ENCODE measurements around the gene IRAK3. TPM values are rescaled to one million over a fixed set of nuclear protein-coding genes. Genes with fewer than 3 reads are reported as not detected.
A peak's percentile ranks its signal among the peaks of the same experiment; 100 is the strongest.
"Not testable (repeated sequence)": the region's sequence is repeated elsewhere in the genome, so short reads cannot be mapped to it uniquely, and the experiment has no call there.

The IRAK3 gene
- total RNA-seq, 1 experiment from 2014 or later = 57.3 TPM

DNA sequence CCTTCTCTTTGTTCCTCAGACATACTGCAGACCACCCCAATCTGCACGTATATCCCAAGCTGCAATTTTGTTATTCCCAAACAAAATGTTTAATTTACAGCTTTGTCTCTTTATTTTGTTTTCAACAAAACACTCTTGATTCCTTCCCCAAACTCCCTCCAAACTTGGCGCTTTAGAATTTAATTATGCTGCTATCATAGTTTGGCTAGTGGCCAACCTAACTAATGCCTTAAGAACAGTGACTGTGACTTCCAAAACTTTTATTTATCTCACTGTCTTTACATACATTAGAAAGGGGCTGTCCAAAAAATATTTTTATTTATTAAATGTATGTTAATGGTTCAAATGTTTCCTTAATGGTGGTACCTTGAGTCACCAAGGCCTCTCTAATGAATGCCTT lies 26.3 kb upstream of the IRAK3 start:
- Histone ChIP-seq H3K4me3 (no peak overlapping the region), H3K27me3 (no peaks in the 10 kb centered on the region), H3K4me1 (no peaks in the 10 kb centered on the region), H3K9me3 (replicated peaks) (peaks cover 10% of the 10 kb centered on the region), H3K36me3 (peaks cover 20% of the 10 kb centered on the region), H3K27ac (no peak overlapping the region)
- no peak for DNase-seq

GRCh38 chr12:66163289-66163688 lies 25.7 kb upstream of the IRAK3 start:
- no peak overlapping the region for H3K4me3 ChIP-seq
- H3K36me3 ChIP-seq = peaks cover 20% of the 10 kb centered on the region
- H3K9me3 ChIP-seq (replicated peaks) = peaks cover 10% of the 10 kb centered on the region

GRCh38 chr12:66164349-66164821 lies 24.6 kb upstream of the IRAK3 start:
- Histone ChIP-seq H3K4me3 (no peak overlapping the region), H3K27me3 (no peaks in the 10 kb centered on the region), H3K27ac (no peak overlapping the region), H3K9me3 (replicated peaks) (peaks cover 10% of the 10 kb centered on the region), H3K4me1 (peaks cover 5% of the 10 kb centered on the region; the same call in 1 of the 2 replicates), H3K36me3 (peaks cover 20% of the 10 kb centered on the region)
- DNase-seq = no peak

More at GRCh38 chr12:66163289-66163688, 25.7 kb upstream of the IRAK3 start:
- H3K4me1 ChIP-seq = peaks cover 2% of the 10 kb centered on the region; the same call in 1 of the 2 replicates
- H3K27me3 ChIP-seq = no peaks in the 10 kb centered on the region
- DNase-seq = no peak
- H3K27ac ChIP-seq = no peak overlapping the region

- Histone ChIP-seq H3K4me3 (no peak overlapping the region), H3K9me3 (replicated peaks) (peaks cover 10% of the 10 kb centered on the region), H3K27ac (no peak overlapping the region), H3K4me1 (peaks cover 5% of the 10 kb centered on the region; the same call in 1 of the 2 replicates), H3K36me3 (peaks cover 17% of the 10 kb centered on the region), H3K27me3 (no peaks in the 10 kb centered on the region)
- DNase-seq = no peak
Measured at GRCh38 chr12:66165141-66165540, 23.9 kb upstream of the IRAK3 start.

DNA sequence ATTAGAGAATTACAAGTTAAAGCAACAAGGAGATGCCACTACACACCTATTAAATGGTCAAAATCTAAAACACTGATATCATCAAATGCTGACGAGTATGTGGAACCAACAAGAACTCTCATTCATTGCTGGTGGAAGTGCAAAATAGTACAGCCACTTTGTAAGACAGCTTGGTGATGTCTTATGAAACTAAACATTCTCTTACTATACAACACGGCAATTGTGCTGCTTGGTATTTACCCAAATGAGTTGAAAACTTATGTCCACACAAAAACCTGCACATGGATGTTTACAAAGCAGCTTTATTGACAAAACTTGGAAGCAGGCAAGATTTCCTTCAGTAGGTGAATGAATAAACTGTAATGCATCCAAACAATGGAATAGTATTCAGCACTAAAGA lies 22.5 kb upstream of the IRAK3 start:
- no peak overlapping the region for H3K27ac ChIP-seq
- peaks cover 7% of the 10 kb centered on the region for H3K9me3 ChIP-seq (replicated peaks)
- H3K36me3 ChIP-seq = peaks cover 17% of the 10 kb centered on the region
- peaks cover 11% of the 10 kb centered on the region for H3K4me1 ChIP-seq
- no peaks in the 10 kb centered on the region for H3K27me3 ChIP-seq
- no peak for DNase-seq
- H3K4me3 ChIP-seq = no peak overlapping the region

DNA sequence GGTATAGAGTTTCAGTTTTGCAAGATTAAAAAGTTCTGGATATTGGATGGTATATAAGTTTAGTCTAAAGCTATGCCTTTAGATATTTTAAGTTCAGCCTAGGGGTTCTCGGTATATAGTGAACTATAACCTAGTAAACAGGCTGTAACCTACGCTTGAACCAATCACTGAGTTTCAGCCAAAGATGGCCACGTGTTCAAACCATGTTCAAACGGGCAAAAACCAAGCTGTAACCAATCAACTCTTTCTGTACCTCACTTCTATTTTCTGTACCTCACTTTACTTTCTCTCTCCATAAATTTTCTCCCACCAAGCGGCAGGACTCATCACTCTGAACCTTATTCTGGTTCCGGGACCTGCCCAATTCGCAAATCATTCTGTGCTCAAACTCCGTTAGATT lies 20.6 kb upstream of the IRAK3 start:
- H3K4me3 ChIP-seq = peak overlapping the region; percentile 87

DNA sequence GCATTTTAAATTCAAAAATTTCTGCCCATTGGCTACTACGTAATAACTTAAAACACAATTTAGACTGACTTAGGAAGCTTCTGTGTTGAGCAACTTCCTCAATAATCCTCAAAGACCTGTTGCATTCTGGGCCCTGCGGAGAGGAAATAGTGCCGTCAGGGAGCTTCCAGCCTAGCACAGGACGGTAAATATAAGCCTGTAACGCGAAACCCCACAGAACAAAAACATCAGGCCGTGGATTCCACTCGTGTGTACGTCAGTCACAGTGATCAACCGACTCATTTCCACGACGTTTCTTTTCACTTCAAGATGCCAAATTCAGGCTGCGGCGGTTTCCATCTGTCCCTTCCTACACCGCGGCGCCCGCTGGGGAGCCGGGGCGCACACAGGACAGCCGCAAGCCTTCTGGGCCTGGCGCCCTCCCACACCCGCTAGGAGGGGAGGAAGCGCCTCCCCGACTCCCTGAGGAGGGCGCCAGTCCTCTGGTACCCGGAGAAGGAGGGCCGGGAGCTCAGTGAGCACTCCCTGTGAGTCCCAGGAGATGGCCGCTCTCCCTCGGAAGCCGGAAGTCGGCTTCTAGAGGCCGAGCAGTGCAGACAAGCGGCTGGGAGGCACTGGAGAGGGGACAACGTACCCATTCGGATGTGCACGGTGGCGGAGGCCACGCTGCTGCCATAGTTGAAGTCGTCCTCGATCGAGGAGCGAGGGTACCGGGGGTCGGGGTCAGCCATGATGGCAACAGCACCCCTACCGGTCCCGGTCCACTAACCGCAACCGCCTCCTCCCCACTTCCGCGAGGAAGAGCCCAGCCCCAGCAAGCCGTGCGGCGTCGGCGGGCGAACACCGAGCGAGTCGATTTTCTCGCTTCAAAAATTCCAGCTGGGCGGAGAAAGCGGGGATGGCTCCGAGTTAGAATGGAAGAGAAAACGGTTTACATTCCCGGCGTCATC lies 19.5 kb upstream of the IRAK3 start, which contains the start of gene TMBIM4:
Gene TMBIM4, minus strand, starts transcription at position 776 of the 950 bp plus-strand sequence. Its CDS starts 45 bp downstream, at position 731.
- Histone ChIP-seq H3K9me3 (replicated peaks) (peaks cover 7% of the 10 kb centered on the region), H3K27me3 (no peaks in the 10 kb centered on the region), H3K27ac (peak within 1 kb of the TSS; percentile 98), H3K36me3 (peaks cover 14% of the 10 kb centered on the region), H3K4me3 (peak within 1 kb of the TSS; percentile 87), H3K4me1 (peaks cover 11% of the 10 kb centered on the region)
- DNase-seq = peak; percentile 96

More for the DNA sequence above, 20.6 kb upstream of the IRAK3 start:
- Histone ChIP-seq H3K27ac (peak overlapping the region; percentile 98), H3K36me3 (peaks cover 17% of the 10 kb centered on the region), H3K27me3 (no peaks in the 10 kb centered on the region), H3K9me3 (replicated peaks) (peaks cover 7% of the 10 kb centered on the region), H3K4me1 (peaks cover 11% of the 10 kb centered on the region)
- peak in 1 of 2 experiments; percentile 42 for DNase-seq

GRCh38 chr12:66170606-66171005 lies 18.4 kb upstream of the IRAK3 start:
- peaks cover 11% of the 10 kb centered on the region for H3K4me1 ChIP-seq
- no peaks in the 10 kb centered on the region for H3K27me3 ChIP-seq
- H3K27ac ChIP-seq = peak overlapping the region; percentile 98
- H3K4me3 ChIP-seq = peak overlapping the region; percentile 87
- H3K9me3 ChIP-seq (replicated peaks) = no peaks in the 10 kb centered on the region
- peak; percentile 45 to 62 for DNase-seq
- peaks cover 10% of the 10 kb centered on the region for H3K36me3 ChIP-seq

GRCh38 chr12:66174391-66175325 lies 14.4 kb upstream of the IRAK3 start:
- peak in 1 of 2 experiments; percentile 36 for DNase-seq
- not testable (repeated sequence) for H3K9me3 ChIP-seq (replicated peaks); H3K27ac ChIP-seq

DNA sequence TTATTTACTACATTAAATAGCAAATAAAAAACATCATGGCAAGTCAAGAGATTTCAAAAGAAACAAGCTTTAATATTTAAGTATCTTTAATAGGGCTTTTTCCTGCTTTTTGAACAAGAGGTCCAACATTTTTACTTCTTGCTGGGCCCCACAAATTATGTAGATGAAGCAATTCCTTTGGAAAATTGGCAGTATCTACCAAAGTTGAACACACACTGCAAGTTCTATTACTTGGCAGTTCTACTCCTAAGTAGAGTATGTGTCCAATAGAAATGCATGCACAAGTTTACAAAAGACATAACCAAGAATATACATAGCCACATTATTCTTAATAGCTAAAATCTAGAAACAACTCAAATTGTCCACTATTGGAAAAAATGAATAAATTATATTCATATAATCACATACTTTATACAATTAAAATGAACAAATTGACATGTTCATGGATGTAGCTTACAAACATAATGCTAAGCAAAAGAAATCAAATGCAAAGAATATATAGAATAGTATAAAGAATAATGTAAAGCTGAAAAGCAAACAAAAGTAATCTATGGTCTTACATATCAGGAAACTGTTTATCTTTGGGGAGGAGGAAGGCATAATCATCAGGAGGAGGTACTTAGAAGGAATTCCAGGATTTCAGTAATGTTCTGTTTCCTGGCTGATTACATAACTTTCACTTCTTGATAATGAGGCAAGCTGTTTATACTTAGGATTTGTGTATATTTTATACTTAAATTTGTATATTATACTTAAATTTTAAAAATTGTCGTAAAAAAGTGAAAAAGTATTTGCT lies 12.7 kb upstream of the IRAK3 start:
- no peak for DNase-seq
- H3K4me3 ChIP-seq = no peak overlapping the region
- H3K4me1 ChIP-seq = 0 out of 2 replicates have a peak, but pooled peaks cover 3% of the 10 kb centered on the region
- H3K27ac ChIP-seq = no peak overlapping the region
- H3K27me3 ChIP-seq = no peaks in the 10 kb centered on the region
- H3K36me3 ChIP-seq = no peaks in the 10 kb centered on the region
- no peaks in the 10 kb centered on the region for H3K9me3 ChIP-seq (replicated peaks)

More at GRCh38 chr12:66174391-66175325, 14.4 kb upstream of the IRAK3 start:
- H3K36me3 ChIP-seq, H3K4me3 ChIP-seq, H3K4me1 ChIP-seq, H3K27me3 ChIP-seq: not testable (repeated sequence)

- no peaks in the 10 kb centered on the region for H3K27me3 ChIP-seq
- H3K4me1 ChIP-seq = no peaks in the 10 kb centered on the region
- DNase-seq = no peak
- peaks cover 5% of the 10 kb centered on the region; the same call in 1 of the 2 replicates for H3K9me3 ChIP-seq (replicated peaks)
- H3K4me3 ChIP-seq = no peak overlapping the region
- no peaks in the 10 kb centered on the region for H3K36me3 ChIP-seq
- H3K27ac ChIP-seq = no peak overlapping the region
Measured at GRCh38 chr12:66182956-66183355, 6.1 kb upstream of the IRAK3 start.

GRCh38 chr12:66184822-66185221 lies 4.2 kb upstream of the IRAK3 start:
- not testable (repeated sequence) for H3K27ac ChIP-seq; H3K4me1 ChIP-seq; H3K36me3 ChIP-seq; DNase-seq; H3K27me3 ChIP-seq; H3K9me3 ChIP-seq (replicated peaks); H3K4me3 ChIP-seq

- no peaks in the 10 kb centered on the region for H3K27me3 ChIP-seq
- H3K27ac ChIP-seq = no peak overlapping the region
- H3K4me1 ChIP-seq = peaks cover 6% of the 10 kb centered on the region; the same call in 1 of the 2 replicates
- peaks cover 3% of the 10 kb centered on the region for H3K36me3 ChIP-seq
- peaks cover 5% of the 10 kb centered on the region; the same call in 1 of the 2 replicates for H3K9me3 ChIP-seq (replicated peaks)
- no peak overlapping the region for H3K4me3 ChIP-seq
- no peak for DNase-seq
Measured at GRCh38 chr12:66187036-66187435, 2.0 kb upstream of the IRAK3 start.

DNA sequence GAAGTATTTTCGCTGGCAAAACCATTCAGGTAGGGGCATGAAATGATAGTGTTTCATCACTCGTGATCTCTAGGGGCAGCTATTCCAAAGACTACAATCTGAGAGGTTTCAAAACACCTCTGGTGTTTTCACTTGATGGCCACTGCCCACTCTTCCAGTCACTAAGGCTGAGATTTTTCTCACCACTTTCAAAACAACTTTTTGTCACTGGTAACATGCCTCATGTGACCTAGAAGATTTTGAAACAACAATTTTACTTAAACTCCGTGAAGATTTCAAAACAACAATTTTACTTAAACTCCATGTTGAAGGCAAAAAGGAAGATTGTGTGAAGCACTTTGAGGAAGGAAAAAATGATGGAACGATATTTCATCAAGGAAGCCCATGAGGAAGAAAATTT lies 1.2 kb upstream of the IRAK3 start:
- no peak for DNase-seq
- H3K4me3 ChIP-seq = no peak overlapping the region
- H3K36me3 ChIP-seq = peaks cover 10% of the 10 kb centered on the region
- no peaks in the 10 kb centered on the region for H3K27me3 ChIP-seq
- peaks cover 5% of the 10 kb centered on the region; the same call in 1 of the 2 replicates for H3K9me3 ChIP-seq (replicated peaks)
- peaks cover 6% of the 10 kb centered on the region; the same call in 1 of the 2 replicates for H3K4me1 ChIP-seq
- no peak overlapping the region for H3K27ac ChIP-seq
